Retinal pigment epithelial cell (primary cell): ENCODE data around the gene KIAA2012.

Experiments used
- DNase-seq: peaks from one replicate; pipeline ENCODE4 v3.0.0-alpha.2; 2010; ENCODE audit warnings: low read depth
- H3K4me3 ChIP-seq: 2 replicates; pipeline ENCODE4 v1.5.1; 2011; ENCODE audit warnings: mild to moderate bottlenecking, low read length, control low read depth, moderate library complexity
- CTCF ChIP-seq: conservative IDR thresholded peaks from 2 replicates; pipeline ENCODE4 v1.5.1; 2011; ENCODE audit warnings: low read depth, low read length, control low read depth, inconsistent platforms

KIAA2012 gene

GRCh38 chr2:202032846-202033316 is 40.2 kb upstream of the KIAA2012 start:
- peak overlapping the region; percentile 78 for H3K4me3 ChIP-seq
- no peak for DNase-seq
- no peak for TF ChIP-seq CTCF

- DNase-seq = peak; percentile 57
- H3K4me3 ChIP-seq = peak within 1 kb of the TSS; percentile 78
- peak; percentile 34 for TF ChIP-seq CTCF
These were observed 39.5 kb upstream of the KIAA2012 start, which contains the start of gene FZD7 for GRCh38 chr2:202033317-202034248. Gene FZD7 (plus strand): TSS chr2:202033855. CDS start chr2:202034648, 793 bp downstream.

GRCh38 chr2:202034249-202035088 is 38.6 kb upstream of the KIAA2012 start:
- DNase-seq = no peak
- peak overlapping the region; percentile 60 for H3K4me3 ChIP-seq
- TF ChIP-seq CTCF = no peak

- no peak for DNase-seq
- peak; percentile 43 for TF ChIP-seq CTCF
- peak overlapping the region; percentile 60 for H3K4me3 ChIP-seq
These were observed 37.7 kb upstream of the KIAA2012 start for GRCh38 chr2:202035089-202035940.

- TF ChIP-seq CTCF = no peak
- no peak for DNase-seq
- H3K4me3 ChIP-seq = no peak overlapping the region
These were observed 37.1 kb upstream of the KIAA2012 start for GRCh38 chr2:202035941-202036372.

GRCh38 chr2:202036601-202037037 is 36.4 kb upstream of the KIAA2012 start:
- peak overlapping the region; percentile 25 for H3K4me3 ChIP-seq
- DNase-seq = no peak
- TF ChIP-seq CTCF = no peak
